Uterus (tissue), 2 donors: Measurements from ENCODE around the gene NAA15.

Experiments used
- POLR2A ChIP-seq, 2 donors: fragments of 450-650 bp; IDR thresholded peaks; one replicate each; pipeline ENCODE4 v1.6.1; 2016; ENCODE audit warnings: antibody characterized with exemption in 2 of 2, mild to moderate bottlenecking in 1 of 2, moderate library complexity in 1 of 2
- TF ChIP-seq, protein P1 (sequence below), 4 experiments: fragments of 200-600 bp in 2 of 4; fragments of 450-650 bp in 2 of 4; sonication (generic) in 2 of 4; IDR thresholded peaks; one replicate each; pipeline ENCODE4 v1.5.1; 2016 to 2019; ENCODE audit warnings: antibody characterized with exemption in 4 of 4, mild to moderate bottlenecking in 2 of 4, moderate library complexity in 1 of 4

DNA sequence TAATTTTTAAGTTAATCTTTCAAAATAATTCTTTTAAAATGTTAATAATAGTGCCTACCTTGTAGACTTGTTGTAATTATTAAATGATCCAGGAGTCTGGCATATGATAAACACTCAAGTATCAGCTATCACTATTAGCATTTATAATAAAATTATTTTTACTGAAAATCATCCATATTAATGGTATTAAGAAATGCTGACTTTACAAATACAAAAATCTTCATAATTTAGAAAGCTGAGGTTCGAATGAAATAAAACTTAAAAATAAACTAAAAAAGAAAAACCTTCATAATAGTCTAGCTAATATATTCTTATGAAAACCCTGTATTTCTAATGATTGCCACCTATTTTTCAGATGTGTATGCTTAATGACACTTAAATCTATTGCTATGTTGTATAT, 26.5 kb upstream of the NAA15 start:
- TF ChIP-seq, protein P1, sequence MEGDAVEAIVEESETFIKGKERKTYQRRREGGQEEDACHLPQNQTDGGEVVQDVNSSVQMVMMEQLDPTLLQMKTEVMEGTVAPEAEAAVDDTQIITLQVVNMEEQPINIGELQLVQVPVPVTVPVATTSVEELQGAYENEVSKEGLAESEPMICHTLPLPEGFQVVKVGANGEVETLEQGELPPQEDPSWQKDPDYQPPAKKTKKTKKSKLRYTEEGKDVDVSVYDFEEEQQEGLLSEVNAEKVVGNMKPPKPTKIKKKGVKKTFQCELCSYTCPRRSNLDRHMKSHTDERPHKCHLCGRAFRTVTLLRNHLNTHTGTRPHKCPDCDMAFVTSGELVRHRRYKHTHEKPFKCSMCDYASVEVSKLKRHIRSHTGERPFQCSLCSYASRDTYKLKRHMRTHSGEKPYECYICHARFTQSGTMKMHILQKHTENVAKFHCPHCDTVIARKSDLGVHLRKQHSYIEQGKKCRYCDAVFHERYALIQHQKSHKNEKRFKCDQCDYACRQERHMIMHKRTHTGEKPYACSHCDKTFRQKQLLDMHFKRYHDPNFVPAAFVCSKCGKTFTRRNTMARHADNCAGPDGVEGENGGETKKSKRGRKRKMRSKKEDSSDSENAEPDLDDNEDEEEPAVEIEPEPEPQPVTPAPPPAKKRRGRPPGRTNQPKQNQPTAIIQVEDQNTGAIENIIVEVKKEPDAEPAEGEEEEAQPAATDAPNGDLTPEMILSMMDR (IDR thresholded peaks at IDR 0.05): no peak
- no peak for TF ChIP-seq POLR2A (IDR thresholded peaks at IDR 0.05)
